ENCODE results near the gene CTNNB1. TPM values are rescaled to one million over a fixed set of nuclear protein-coding genes. Genes with fewer than 3 reads are reported as not detected.

The CTNNB1 gene
- polyA plus RNA-seq, 1 donor (not counting 4 experiments of a cell fraction or from before 2014, with no cell fraction given), result 644 TPM

GRCh38 chr3:41241800-41242571, 42.7 kb downstream of the CTNNB1 start:
- DNase-seq (ENCODE audit: low read depth, low spot score), result no peak

DNA sequence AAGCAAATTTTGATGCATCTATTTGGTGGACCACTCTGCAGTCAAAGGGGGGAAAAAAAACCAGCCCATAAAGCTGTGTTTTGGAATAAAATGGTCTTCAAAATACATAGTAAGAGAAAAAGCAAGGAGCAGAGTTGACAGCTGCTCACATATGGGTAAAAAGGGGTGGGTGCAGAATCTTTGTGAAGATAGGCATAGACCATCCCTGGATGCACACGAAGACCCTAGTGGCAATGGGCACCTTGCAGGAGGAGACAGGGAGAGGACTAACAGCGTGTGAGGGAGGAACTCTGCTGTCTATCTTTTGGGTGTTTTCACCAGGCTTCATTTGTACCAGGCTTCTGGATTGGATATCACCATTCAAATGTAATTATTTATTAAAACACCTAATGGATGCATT, 43.9 kb downstream of the CTNNB1 start:
- Histone ChIP-seq H3K4me2 (ENCODE audit: control insufficient read depth, extremely low read depth, insufficient read depth, low read depth, low read length) (no peak overlapping the region), H3K4me3 (ENCODE audit: control insufficient read depth in 2 of 3, extremely low read depth in 1 of 3, insufficient read depth in 2 of 3, low read depth in 1 of 3, low read length in 3 of 3) (no peak overlapping the region), H3K79me2 (ENCODE audit: control insufficient read depth, insufficient read depth, low read length) (no peaks in the 10 kb centered on the region), H3K9me1 (ENCODE audit: control insufficient read depth, extremely low read depth, insufficient read depth, low read length) (no peaks in the 10 kb centered on the region), H3K27me3 (ENCODE audit: control insufficient read depth, extremely low read depth, insufficient read depth, low read length) (no peaks in the 10 kb centered on the region), H3K9ac (ENCODE audit: control insufficient read depth, extremely low read depth, insufficient read depth, low read length) (no peak overlapping the region), H3K36me3 (ENCODE audit: control insufficient read depth in 2 of 2, extremely low read depth in 1 of 2, insufficient read depth in 2 of 2, low read length in 2 of 2) (peaks cover 19% of the 10 kb centered on the region in 2 experiments), H3K27ac (ENCODE audit: control insufficient read depth, insufficient read depth, low read length) (no peak overlapping the region), H3K4me1 (ENCODE audit: control insufficient read depth, extremely low read depth, insufficient read depth, low read length) (no peaks in the 10 kb centered on the region), H4K20me1 (ENCODE audit: control insufficient read depth, extremely low read depth, insufficient read depth, low read length) (no peaks in the 10 kb centered on the region), H3K9me3 (ENCODE audit: control insufficient read depth, low read depth, low read length) (no peaks in the 10 kb centered on the region), H2AFZ (ENCODE audit: control insufficient read depth, low read length) (no peak overlapping the region)
- TF ChIP-seq CTCF (optimal IDR thresholded peaks at IDR 0.05 in 1 of 3, IDR thresholded peaks at IDR 0.05 in 1 of 3, conservative IDR thresholded peaks at IDR 0.05 in 1 of 3; ENCODE audit: extremely low read depth in 1 of 3, insufficient read depth in 2 of 3, low read length in 3 of 3) (no peak), EZH2 (IDR thresholded peaks at IDR 0.05; ENCODE audit: low read length) (no peak)
- DNase-seq (ENCODE audit: low read depth, low spot score) (no peak), FAIRE-seq (no peak)
- dilution Hi-C loops (cut with MboI; ENCODE audit: extremely low pct_ligation_motif_present, low sequenced_read_pairs), result loop anchor here (25.0 kb wide), 1 partner anchor 656 kb away; no protein-coding TSS in a partner anchor

More at GRCh38 chr3:41241800-41242571, 42.7 kb downstream of the CTNNB1 start:
- H3K79me2 ChIP-seq (ENCODE audit: control insufficient read depth, insufficient read depth, low read length), result no peaks in the 10 kb centered on the region
- no peak overlapping the region for H3K4me2 ChIP-seq (ENCODE audit: control insufficient read depth, extremely low read depth, insufficient read depth, low read depth, low read length)
- peaks cover 24 to 27% of the 10 kb centered on the region in 2 experiments for H3K36me3 ChIP-seq (ENCODE audit: control insufficient read depth in 2 of 2, extremely low read depth in 1 of 2, insufficient read depth in 2 of 2, low read length in 2 of 2)
- H3K4me1 ChIP-seq (ENCODE audit: control insufficient read depth, extremely low read depth, insufficient read depth, low read length), result no peaks in the 10 kb centered on the region
- H3K9me1 ChIP-seq (ENCODE audit: control insufficient read depth, extremely low read depth, insufficient read depth, low read length), result no peaks in the 10 kb centered on the region
- H3K9ac ChIP-seq (ENCODE audit: control insufficient read depth, extremely low read depth, insufficient read depth, low read length), result no peak overlapping the region
- H3K27me3 ChIP-seq (ENCODE audit: control insufficient read depth, extremely low read depth, insufficient read depth, low read length), result no peaks in the 10 kb centered on the region
- H3K4me3 ChIP-seq (ENCODE audit: control insufficient read depth in 2 of 3, extremely low read depth in 1 of 3, insufficient read depth in 2 of 3, low read depth in 1 of 3, low read length in 3 of 3), result no peak overlapping the region
- no peak overlapping the region for H3K27ac ChIP-seq (ENCODE audit: control insufficient read depth, insufficient read depth, low read length)
- no peak overlapping the region for H2AFZ ChIP-seq (ENCODE audit: control insufficient read depth, low read length)
- no peaks in the 10 kb centered on the region for H3K9me3 ChIP-seq (ENCODE audit: control insufficient read depth, low read depth, low read length)
- FAIRE-seq, result no peak
- dilution Hi-C loops (cut with MboI; ENCODE audit: extremely low pct_ligation_motif_present, low sequenced_read_pairs), result loop anchor here (25.0 kb wide), 1 partner anchor 655 kb away; no protein-coding TSS in a partner anchor
- TF ChIP-seq EZH2 (IDR thresholded peaks at IDR 0.05; ENCODE audit: low read length), result no peak
- TF ChIP-seq CTCF (optimal IDR thresholded peaks at IDR 0.05 in 1 of 3, IDR thresholded peaks at IDR 0.05 in 1 of 3, conservative IDR thresholded peaks at IDR 0.05 in 1 of 3; ENCODE audit: extremely low read depth in 1 of 3, insufficient read depth in 2 of 3, low read length in 3 of 3), result no peak
- H4K20me1 ChIP-seq (ENCODE audit: control insufficient read depth, extremely low read depth, insufficient read depth, low read length), result no peaks in the 10 kb centered on the region

All from keratinocyte (primary cell).